HL-60/S4 treated with retinoic acid at 250 ng/mL for 4 days and 3 days (cell line): Measurements from ENCODE around the gene ZNF722.
"Not testable (repeated sequence)": the region's sequence is repeated elsewhere in the genome, so short reads cannot be mapped to it uniquely, and the experiment has no call there.

Source experiments
- in situ Hi-C: fragments of 300-500 bp; cut with MboI; formaldehyde crosslinking; loops from 2 replicates; pipeline ENCODE4 v1.7.0; 2022; ENCODE audit warnings: low sequenced_read_pairs

The ZNF722 gene

GRCh38 chr7:63998549-63998948 lies at the start of gene ZNF722:
Gene ZNF722 (plus strand): TSS chr7:63998849. CDS start chr7:63998962, 113 bp downstream.
- in situ Hi-C loops: no loop called here

- in situ Hi-C loops: no loop called here
These were observed 45.5 kb upstream of the ZNF722 start for GRCh38 chr7:63953181-63953580.

DNA sequence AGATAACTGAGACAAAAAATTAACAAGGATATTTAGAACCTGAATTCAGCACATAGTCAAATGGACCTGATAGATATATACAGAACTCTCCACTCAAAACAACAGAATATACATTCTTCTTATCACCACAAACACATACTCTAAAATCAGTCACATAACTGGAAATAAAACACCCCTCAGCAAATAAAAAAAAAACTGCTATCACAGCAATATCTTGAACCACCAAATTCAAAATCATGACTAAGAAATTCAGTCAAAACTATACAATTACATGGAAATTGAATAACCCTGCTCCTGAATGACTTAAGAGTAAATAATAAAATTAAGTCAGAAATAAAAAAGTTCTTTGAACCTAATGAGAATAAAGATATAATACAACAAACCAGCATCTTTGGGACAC lies 30.0 kb upstream of the ZNF722 start:
- in situ Hi-C loops: no loop called here

GRCh38 chr7:64015496-64015895 lies 16.8 kb downstream of the ZNF722 start:
- in situ Hi-C loops: not testable (repeated sequence)

DNA sequence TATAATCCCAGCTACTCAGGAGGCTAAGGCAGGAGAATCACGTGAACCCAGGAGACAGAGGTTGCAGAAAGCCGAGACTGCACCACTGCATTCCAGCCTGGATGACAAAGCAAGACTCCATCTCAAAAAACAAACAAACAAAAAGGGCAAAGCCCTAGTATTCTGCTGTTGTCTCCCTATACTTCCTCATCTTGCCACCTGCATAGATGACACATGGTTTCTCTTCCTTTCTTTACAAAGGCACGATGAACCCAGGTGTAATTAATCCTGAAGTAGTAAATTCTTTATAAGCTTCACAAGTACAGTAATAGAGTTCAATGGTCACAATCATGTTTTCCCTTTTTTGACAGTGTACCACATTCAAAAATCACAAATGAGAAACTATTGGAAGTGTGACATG lies 36.7 kb downstream of the ZNF722 start:
- in situ Hi-C loops: no loop called here

GRCh38 chr7:64037095-64037494 lies 38.4 kb downstream of the ZNF722 start:
- in situ Hi-C loops: no loop called here

DNA sequence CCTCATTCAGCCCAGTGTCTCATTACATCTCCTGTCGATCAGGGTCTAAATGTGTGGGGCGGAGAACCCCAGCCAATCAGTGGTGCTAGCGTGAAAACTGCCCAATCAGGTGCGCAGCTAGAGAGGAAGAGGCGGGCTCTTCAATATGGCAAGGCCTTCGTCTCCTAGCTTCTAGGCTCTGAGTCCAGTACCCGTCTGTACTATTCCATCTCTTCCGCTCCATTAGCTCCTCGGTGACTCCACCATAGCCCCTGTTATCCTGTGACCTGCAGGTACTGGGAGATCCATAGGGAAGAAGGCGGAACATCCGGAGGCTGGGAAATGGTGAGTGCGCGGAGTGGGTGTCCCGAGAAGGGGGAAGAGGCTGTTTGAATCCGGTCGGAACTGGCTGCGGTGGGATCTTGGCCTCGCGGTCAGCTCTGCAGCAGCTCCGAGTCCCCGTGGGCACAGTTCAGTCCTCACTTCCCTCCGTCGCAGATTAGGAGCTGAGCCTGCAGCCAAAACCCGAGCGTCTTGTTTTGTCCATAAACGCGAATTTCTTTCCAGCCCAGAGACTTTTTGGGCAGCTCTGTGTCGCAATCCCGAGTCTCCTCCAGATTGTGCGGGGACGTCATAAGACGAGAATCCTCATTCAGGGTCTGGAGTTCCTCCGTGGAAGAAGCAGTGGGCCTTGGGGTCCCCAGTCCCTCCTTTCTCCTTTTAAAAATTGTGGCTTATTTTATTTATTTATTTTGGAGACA lies 46.8 kb downstream of the ZNF722 start, which contains the start of gene ZNF727:
Gene ZNF727, plus strand, starts transcription at position 134 of the 740 bp plus-strand sequence. Its CDS starts 188 bp downstream, at position 322.
- in situ Hi-C loops: no loop called here

DNA sequence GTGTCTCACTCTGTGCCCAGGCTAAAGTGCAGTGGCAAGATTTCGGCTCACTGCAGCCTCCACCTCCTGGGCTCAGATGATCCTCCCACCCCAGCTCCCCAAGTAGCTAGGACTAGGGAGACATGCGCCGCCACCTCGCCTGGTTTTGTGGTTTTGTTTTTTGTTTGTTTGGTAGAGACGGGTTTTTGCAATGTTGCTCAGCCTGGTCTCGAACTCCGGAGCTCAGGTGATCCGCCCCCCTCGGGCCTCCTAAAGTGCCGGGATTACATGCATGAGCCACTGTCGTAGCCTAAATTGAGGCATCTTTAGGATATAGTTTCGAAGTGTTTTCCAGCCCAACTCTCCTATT lies 47.4 kb downstream of the ZNF722 start:
- in situ Hi-C loops: no loop called here
